Measurements from ENCODE around the gene RBM19. TPM values are rescaled to one million over a fixed set of nuclear protein-coding genes. Genes with fewer than 3 reads are reported as not detected.

The RBM19 gene
- total RNA-seq, 1 experiment from 2014 or later, result 35.7 TPM

DNA sequence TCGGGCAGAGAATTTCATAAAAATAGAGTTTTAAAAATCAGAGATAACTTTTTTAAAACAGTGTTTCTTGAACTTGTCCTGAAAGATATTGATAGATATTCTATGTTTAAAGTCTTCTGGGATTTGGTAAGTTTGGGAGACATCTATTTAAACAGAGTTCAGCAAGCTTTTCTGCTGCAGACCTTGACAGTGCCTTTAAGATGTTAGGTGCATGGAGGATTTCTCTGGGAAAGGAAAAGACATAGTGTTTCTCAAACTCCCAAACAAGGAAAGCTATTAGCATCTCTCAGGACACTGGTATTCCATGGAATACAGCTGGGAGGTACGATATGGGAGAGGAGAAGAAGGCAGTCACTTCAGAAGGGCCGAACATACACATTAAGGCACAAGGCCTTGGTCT lies 97.8 kb downstream of the RBM19 start:
- no peak overlapping the region for H3K4me3 Mint-ChIP-seq (ENCODE audit: unreplicated experiment)
- H3K36me3 ChIP-seq (ENCODE audit: control insufficient read depth, insufficient read depth, low read length), result no peaks in the 10 kb centered on the region
- no peaks in the 10 kb centered on the region for H3K9me3 Mint-ChIP-seq (ENCODE audit: unreplicated experiment)
- TF ChIP-seq, protein P1, sequence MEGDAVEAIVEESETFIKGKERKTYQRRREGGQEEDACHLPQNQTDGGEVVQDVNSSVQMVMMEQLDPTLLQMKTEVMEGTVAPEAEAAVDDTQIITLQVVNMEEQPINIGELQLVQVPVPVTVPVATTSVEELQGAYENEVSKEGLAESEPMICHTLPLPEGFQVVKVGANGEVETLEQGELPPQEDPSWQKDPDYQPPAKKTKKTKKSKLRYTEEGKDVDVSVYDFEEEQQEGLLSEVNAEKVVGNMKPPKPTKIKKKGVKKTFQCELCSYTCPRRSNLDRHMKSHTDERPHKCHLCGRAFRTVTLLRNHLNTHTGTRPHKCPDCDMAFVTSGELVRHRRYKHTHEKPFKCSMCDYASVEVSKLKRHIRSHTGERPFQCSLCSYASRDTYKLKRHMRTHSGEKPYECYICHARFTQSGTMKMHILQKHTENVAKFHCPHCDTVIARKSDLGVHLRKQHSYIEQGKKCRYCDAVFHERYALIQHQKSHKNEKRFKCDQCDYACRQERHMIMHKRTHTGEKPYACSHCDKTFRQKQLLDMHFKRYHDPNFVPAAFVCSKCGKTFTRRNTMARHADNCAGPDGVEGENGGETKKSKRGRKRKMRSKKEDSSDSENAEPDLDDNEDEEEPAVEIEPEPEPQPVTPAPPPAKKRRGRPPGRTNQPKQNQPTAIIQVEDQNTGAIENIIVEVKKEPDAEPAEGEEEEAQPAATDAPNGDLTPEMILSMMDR (IDR thresholded peaks at IDR 0.05; ENCODE audit: insufficient read depth in 1 of 2, low read depth in 1 of 2, low read length in 1 of 2, severe bottlenecking in 1 of 2, unreplicated experiment in 1 of 2), result no peak
- no peak overlapping the region for H3K4me3 ChIP-seq (ENCODE audit: low read depth, low read length)
- BruUV-seq (replicated peaks), result no TSS peak
- H3K36me3 Mint-ChIP-seq (ENCODE audit: insufficient read depth, unreplicated experiment), result peaks cover 6% of the 10 kb centered on the region
- ChIA-PET CTCF (no interaction called here), POLR2A (no interaction called here)
- no peaks in the 10 kb centered on the region for H3K27me3 Mint-ChIP-seq (ENCODE audit: insufficient read depth, unreplicated experiment)
- no peak overlapping the region for H3K27ac Mint-ChIP-seq (ENCODE audit: unreplicated experiment)
- no peaks in the 10 kb centered on the region for H3K4me1 Mint-ChIP-seq (ENCODE audit: low read depth, unreplicated experiment)
- no peaks in the 10 kb centered on the region for H3K4me1 ChIP-seq
- intact Hi-C loops (cut with micrococcal nuclease; ENCODE audit: unreplicated experiment), result no loop called here
- H3K9me3 ChIP-seq, result no peaks in the 10 kb centered on the region
- H3K27me3 ChIP-seq (replicated peaks; ENCODE audit: control insufficient read depth, insufficient read depth, low read length), result no peaks in the 10 kb centered on the region
- DNase-seq, result no peak

DNA sequence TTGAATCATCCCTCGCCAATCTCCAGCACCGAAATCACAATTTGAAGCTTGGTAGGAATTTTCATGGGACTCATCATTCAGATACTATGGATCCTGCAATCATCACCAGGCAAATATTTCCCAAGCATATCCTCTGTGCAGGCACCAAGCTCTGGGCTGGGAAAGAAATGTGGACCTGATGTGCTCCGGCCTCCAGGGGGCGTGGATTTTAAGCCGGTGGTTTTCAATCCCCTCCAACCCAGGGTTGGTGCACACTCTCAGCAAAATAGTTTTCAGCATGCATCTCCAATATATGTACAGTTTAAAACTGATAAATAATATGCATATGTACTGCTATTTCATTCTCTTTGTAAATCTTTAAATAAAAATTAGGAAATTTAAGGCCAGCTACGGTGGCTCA lies 98.9 kb downstream of the RBM19 start:
- POLR2A ChIA-PET, result no interaction called here
- CTCF ChIA-PET, result interaction anchor here (0.9 kb wide), 1 partner anchor 10 kb away, joined by 3 read pairs; no protein-coding TSS in a partner anchor
- Mint-ChIP-seq H3K9me3 (ENCODE audit: unreplicated experiment) (no peaks in the 10 kb centered on the region), H3K27me3 (ENCODE audit: insufficient read depth, unreplicated experiment) (no peaks in the 10 kb centered on the region), H3K4me3 (ENCODE audit: unreplicated experiment) (no peak overlapping the region), H3K36me3 (ENCODE audit: insufficient read depth, unreplicated experiment) (peaks cover 6% of the 10 kb centered on the region), H3K4me1 (ENCODE audit: low read depth, unreplicated experiment) (no peaks in the 10 kb centered on the region), H3K27ac (ENCODE audit: unreplicated experiment) (no peak overlapping the region)
- DNase-seq, result peak in 1 of 2 experiments; percentile 40
- H3K4me1 ChIP-seq, result no peaks in the 10 kb centered on the region
- no peaks in the 10 kb centered on the region; the same call in 1 of the 2 replicates for H3K36me3 ChIP-seq (ENCODE audit: control insufficient read depth, insufficient read depth, low read length)
- TF ChIP-seq, protein P1 (IDR thresholded peaks at IDR 0.05; ENCODE audit: insufficient read depth in 1 of 2, low read depth in 1 of 2, low read length in 1 of 2, severe bottlenecking in 1 of 2, unreplicated experiment in 1 of 2), result peak; percentile 46 to 49
- H3K9me3 ChIP-seq, result no peaks in the 10 kb centered on the region
- intact Hi-C loops (cut with micrococcal nuclease; ENCODE audit: unreplicated experiment), result loop anchor here (1.0 kb wide), 1 partner anchor 45 kb away; no protein-coding TSS in a partner anchor
- H3K27me3 ChIP-seq (replicated peaks; ENCODE audit: control insufficient read depth, insufficient read depth, low read length), result no peaks in the 10 kb centered on the region
- H3K4me3 ChIP-seq (ENCODE audit: low read depth, low read length), result no peak overlapping the region
- BruUV-seq (replicated peaks), result no TSS peak

DNA sequence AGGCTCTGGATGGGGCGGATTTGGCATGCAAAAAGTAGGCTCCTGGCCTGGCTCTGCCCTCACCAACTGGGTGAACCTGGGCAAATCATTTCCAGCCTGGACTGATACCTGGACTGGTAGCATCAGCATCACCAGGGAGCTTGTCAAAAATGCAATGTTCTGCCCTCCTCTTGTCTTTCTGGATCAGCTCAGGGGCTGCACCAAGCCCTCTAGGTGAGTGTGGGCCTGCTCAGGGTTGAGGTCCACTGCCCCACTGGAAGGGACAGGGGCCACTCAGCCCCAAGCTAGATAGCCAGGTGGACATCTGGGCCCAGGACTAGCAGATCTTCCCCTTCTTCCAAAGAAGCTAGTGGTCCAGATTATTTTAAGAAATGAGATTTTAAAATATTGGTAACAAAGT lies 99.6 kb downstream of the RBM19 start:
- Mint-ChIP-seq H3K27me3 (ENCODE audit: insufficient read depth, unreplicated experiment) (no peaks in the 10 kb centered on the region), H3K4me1 (ENCODE audit: low read depth, unreplicated experiment) (no peaks in the 10 kb centered on the region), H3K27ac (ENCODE audit: unreplicated experiment) (no peak overlapping the region), H3K4me3 (ENCODE audit: unreplicated experiment) (no peak overlapping the region), H3K36me3 (ENCODE audit: insufficient read depth, unreplicated experiment) (peaks cover 6% of the 10 kb centered on the region), H3K9me3 (ENCODE audit: unreplicated experiment) (no peaks in the 10 kb centered on the region)
- ChIA-PET CTCF (interaction anchor here (0.9 kb wide), 1 partner anchor 10 kb away, joined by 3 read pairs; no protein-coding TSS in a partner anchor), POLR2A (no interaction called here)
- Histone ChIP-seq H3K27me3 (replicated peaks; ENCODE audit: control insufficient read depth, insufficient read depth, low read length) (no peaks in the 10 kb centered on the region), H3K4me1 (no peaks in the 10 kb centered on the region), H3K36me3 (ENCODE audit: control insufficient read depth, insufficient read depth, low read length) (no peaks in the 10 kb centered on the region; the same call in 1 of the 2 replicates), H3K4me3 (ENCODE audit: low read depth, low read length) (no peak overlapping the region), H3K9me3 (no peaks in the 10 kb centered on the region)
- DNase-seq, result no peak
- TF ChIP-seq, protein P1 (IDR thresholded peaks at IDR 0.05; ENCODE audit: insufficient read depth in 1 of 2, low read depth in 1 of 2, low read length in 1 of 2, severe bottlenecking in 1 of 2, unreplicated experiment in 1 of 2), result no peak
- intact Hi-C loops (cut with micrococcal nuclease; ENCODE audit: unreplicated experiment), result no loop called here
- BruUV-seq (replicated peaks), result no TSS peak

All from Caco-2 (cell line).